Measurements from ENCODE around the gene CHKA.

CHKA gene

GRCh38 chr11:68049509-68050370, 71.4 kb downstream of the CHKA start:
- Histone ChIP-seq H3K4me1 (peaks cover 25% of the 10 kb centered on the region), H3K36me3 (peaks cover 96% of the 10 kb centered on the region), H3K9ac (no peak overlapping the region), H4K20me1 (peaks cover 38% of the 10 kb centered on the region), H3K27me3 (no peaks in the 10 kb centered on the region), H3K4me2 (no peak overlapping the region), H3K27ac (no peak overlapping the region), H3K4me3 (no peak overlapping the region), H3K9me3 (no peaks in the 10 kb centered on the region)
- no peak for TF ChIP-seq Cebpa-rat (IDR thresholded peaks at IDR 0.05)

GRCh38 chr11:68048681-68049508, 72.3 kb downstream of the CHKA start:
- TF ChIP-seq Cebpa-rat (IDR thresholded peaks at IDR 0.05) = no peak
- Histone ChIP-seq H4K20me1 (peaks cover 46% of the 10 kb centered on the region), H3K27ac (no peak overlapping the region), H3K27me3 (no peaks in the 10 kb centered on the region), H3K36me3 (peaks cover 100% of the 10 kb centered on the region), H3K4me3 (no peak overlapping the region), H3K9ac (no peak overlapping the region), H3K9me3 (no peaks in the 10 kb centered on the region), H3K4me1 (peaks cover 29% of the 10 kb centered on the region), H3K4me2 (no peak overlapping the region)

GRCh38 chr11:68047437-68048290, 73.5 kb downstream of the CHKA start:
- Histone ChIP-seq H3K27ac (no peak overlapping the region), H3K4me1 (peaks cover 29% of the 10 kb centered on the region), H3K9me3 (no peaks in the 10 kb centered on the region), H3K27me3 (no peaks in the 10 kb centered on the region), H3K9ac (no peak overlapping the region), H3K4me3 (no peak overlapping the region), H4K20me1 (peaks cover 48% of the 10 kb centered on the region), H3K36me3 (peaks cover 100% of the 10 kb centered on the region), H3K4me2 (no peak overlapping the region)
- no peak for TF ChIP-seq Cebpa-rat (IDR thresholded peaks at IDR 0.05)

- no peak overlapping the region for H3K9ac ChIP-seq
- H3K36me3 ChIP-seq = peaks cover 78% of the 10 kb centered on the region
- TF ChIP-seq Cebpa-rat (IDR thresholded peaks at IDR 0.05) = no peak
- no peaks in the 10 kb centered on the region for H3K9me3 ChIP-seq
- peaks cover 51% of the 10 kb centered on the region for H4K20me1 ChIP-seq
- H3K27me3 ChIP-seq = no peaks in the 10 kb centered on the region
- H3K4me3 ChIP-seq = no peak overlapping the region
- H3K27ac ChIP-seq = peak overlapping the region; percentile 35; the same call in 1 of the 2 replicates
- peaks cover 50% of the 10 kb centered on the region for H3K4me1 ChIP-seq
- H3K4me2 ChIP-seq = peak overlapping the region; percentile 32; the same call in 1 of the 2 replicates
Measured at GRCh38 chr11:68044898-68045351, 76.3 kb downstream of the CHKA start.

GRCh38 chr11:68044145-68044813, 76.9 kb downstream of the CHKA start:
- Histone ChIP-seq H3K9ac (0 out of 2 replicates have a peak overlapping the region, but pooled peaks have one; percentile 19), H3K27me3 (no peaks in the 10 kb centered on the region), H3K27ac (peak overlapping the region; percentile 35; the same call in 1 of the 2 replicates), H3K4me3 (no peak overlapping the region), H3K4me1 (peaks cover 57% of the 10 kb centered on the region), H3K36me3 (peaks cover 72% of the 10 kb centered on the region), H3K9me3 (no peaks in the 10 kb centered on the region), H3K4me2 (peak overlapping the region; percentile 32), H4K20me1 (peaks cover 51% of the 10 kb centered on the region)
- no peak for TF ChIP-seq Cebpa-rat (IDR thresholded peaks at IDR 0.05)

- Histone ChIP-seq H3K4me2 (peak overlapping the region; percentile 32), H3K9me3 (no peaks in the 10 kb centered on the region), H3K4me3 (no peak overlapping the region), H4K20me1 (peaks cover 51% of the 10 kb centered on the region), H3K36me3 (peaks cover 64% of the 10 kb centered on the region), H3K27ac (peak overlapping the region; percentile 90), H3K9ac (no peak overlapping the region), H3K27me3 (no peaks in the 10 kb centered on the region), H3K4me1 (peaks cover 64% of the 10 kb centered on the region)
- TF ChIP-seq Cebpa-rat (IDR thresholded peaks at IDR 0.05) = no peak
Measured at GRCh38 chr11:68043349-68044144, 77.6 kb downstream of the CHKA start.

GRCh38 chr11:68043029-68043348, 78.2 kb downstream of the CHKA start:
- no peaks in the 10 kb centered on the region for H3K27me3 ChIP-seq
- peaks cover 59% of the 10 kb centered on the region for H3K36me3 ChIP-seq
- peaks cover 51% of the 10 kb centered on the region for H4K20me1 ChIP-seq
- H3K4me3 ChIP-seq = no peak overlapping the region
- H3K4me2 ChIP-seq = peak overlapping the region; percentile 32
- H3K4me1 ChIP-seq = peaks cover 70% of the 10 kb centered on the region
- no peak for TF ChIP-seq Cebpa-rat (IDR thresholded peaks at IDR 0.05)
- no peak overlapping the region for H3K9ac ChIP-seq
- H3K9me3 ChIP-seq = no peaks in the 10 kb centered on the region
- H3K27ac ChIP-seq = peak overlapping the region; percentile 90

- Histone ChIP-seq H3K4me3 (no peak overlapping the region), H3K9me3 (no peaks in the 10 kb centered on the region), H3K4me1 (peaks cover 75% of the 10 kb centered on the region), H3K27me3 (no peaks in the 10 kb centered on the region), H3K36me3 (peaks cover 53% of the 10 kb centered on the region), H3K27ac (peak overlapping the region; percentile 90), H4K20me1 (peaks cover 51% of the 10 kb centered on the region), H3K9ac (peak overlapping the region; percentile 79; the same call in 1 of the 2 replicates), H3K4me2 (peak overlapping the region; percentile 94)
- TF ChIP-seq Cebpa-rat (IDR thresholded peaks at IDR 0.05) = no peak
Measured at GRCh38 chr11:68042219-68043028, 78.8 kb downstream of the CHKA start.
